K562 (cell line): Measurements from ENCODE around the gene PGAP3. TPM values are rescaled to one million over a fixed set of nuclear protein-coding genes. Genes with fewer than 3 reads are reported as not detected.
A peak's percentile ranks its signal among the peaks of the same experiment; 100 is the strongest.

Experiments used
- BCOR ChIP-seq: fragments of 450-650 bp; IDR thresholded peaks from 2 replicates; pipeline ENCODE4 v1.6.1; 2016
- EP300 ChIP-seq: IDR thresholded peaks from 2 replicates; pipeline ENCODE4 v1.6.1; 2012; ENCODE audit warnings: low read length, improper control_type of control experiment
- HMBOX1 ChIP-seq: sonication (generic); IDR thresholded peaks from 2 replicates; pipeline ENCODE4 v1.6.1; 2016
- JUN ChIP-seq, 2 experiments: sonication (generic) in 1 of 2; formaldehyde crosslinking in 1 of 2; IDR thresholded peaks; 2 replicates each; pipeline versions ENCODE4 v1.6.1 to v1.8.0; 2012 to 2022; ENCODE audit warnings: borderline replicate concordance in 2 of 2, mild to moderate bottlenecking in 2 of 2, improper control_type of control experiment in 1 of 2, low read depth in 1 of 2, low read length in 1 of 2, missing genetic modification reagents in 1 of 2
- KAT2B ChIP-seq: IDR thresholded peaks from one replicate; pipeline ENCODE4 v1.6.1; 2012; ENCODE audit warnings: low read depth, mild to moderate bottlenecking, control low read depth, inconsistent platforms, low read length, moderate library complexity
- KHSRP ChIP-seq: fragments of 450-650 bp; IDR thresholded peaks from 2 replicates; pipeline ENCODE4 v1.6.1; 2017
- MCM3 ChIP-seq: fragments of 450-650 bp; IDR thresholded peaks from 2 replicates; pipeline ENCODE4 v1.6.1; 2016
- MEF2D ChIP-seq: conservative IDR thresholded peaks from 2 replicates; pipeline ENCODE4 v1.6.1; 2016; ENCODE audit warnings: low read depth, missing genetic modification characterization, missing compliant biosample characterization
- POLR2G ChIP-seq: fragments of 200-400 bp; formaldehyde crosslinking; IDR thresholded peaks from 2 replicates; pipeline ENCODE4 v1.6.1; 2017; ENCODE audit warnings: low read depth, mild to moderate bottlenecking, antibody characterized with exemption, low read length, moderate library complexity
- PRDM10 ChIP-seq: fragments of 450-650 bp; IDR thresholded peaks from 2 replicates; pipeline ENCODE4 v1.6.1; 2018; ENCODE audit not compliant: partially characterized antibody
- RBFOX2 ChIP-seq: fragments of 200-400 bp; formaldehyde crosslinking; IDR thresholded peaks from 2 replicates; pipeline ENCODE4 v1.6.1; 2017; ENCODE audit warnings: low read depth, mild to moderate bottlenecking, low read length, moderate library complexity
- RCOR1 ChIP-seq, 2 experiments: IDR thresholded peaks; 2 replicates each; pipeline ENCODE4 v1.6.1; 2012; ENCODE audit warnings: low read depth in 2 of 2, low read length in 2 of 2, borderline replicate concordance in 1 of 2, improper control_type of control experiment in 1 of 2
- THRA ChIP-seq: fragments of 450-650 bp; IDR thresholded peaks from 2 replicates; pipeline ENCODE4 v1.6.1; 2017; ENCODE audit warnings: mild to moderate bottlenecking, moderate library complexity
- THRB ChIP-seq: fragments of 450-650 bp; formaldehyde crosslinking; conservative IDR thresholded peaks from 2 replicates; pipeline ENCODE4 v1.4.0; 2022; ENCODE audit warnings: mild to moderate bottlenecking, missing genetic modification characterization
- ZNF444 ChIP-seq: fragments of 250-450 bp; sonication (Bioruptor Pico); IDR thresholded peaks from 2 replicates; pipeline ENCODE4 v1.4.0; 2020; ENCODE audit warnings: mild to moderate bottlenecking, moderate library complexity
- ZNF561 ChIP-seq: fragments of 450-650 bp; formaldehyde crosslinking; conservative IDR thresholded peaks from 2 replicates; pipeline ENCODE4 v1.4.0; 2020; ENCODE audit warnings: mild to moderate bottlenecking, moderate library complexity
- polyA plus RNA-seq, 8 experiments: library from polyadenylated mRNA; depleted of rRNA in 4 of 8; stranded (reverse) in 5 of 8; unstranded in 3 of 8; fragments of >200 nt; fragmentation: Nextera tagmentation in 2 of 8; fragmentation: Illumina TruSeq in 1 of 8; extraction: Ambion mirVana in 2 of 8; extraction: Trizol in 1 of 8; gene quantifications; 2 replicates each; pipeline versions ENCODE4 v1.2.1 to v1.2.3, GENCODE V29; 2011 to 2014; ENCODE audit warnings: inconsistent platforms in 1 of 8, missing spikeins in 1 of 8
- total RNA-seq, 7 experiments: library from RNA; depleted of rRNA in 6 of 7; stranded (reverse); fragments of >200 nt in 6 of 7; fragmentation: Illumina TruSeq in 2 of 7; extraction: Trizol in 2 of 7; gene quantifications; 2 replicates each; pipeline versions ENCODE4 v1.2.1 to v1.2.3, GENCODE V29; 2011 to 2021; ENCODE audit warnings: low replicate concordance in 1 of 7

The PGAP3 gene
- total and polyA plus RNA-seq, 9 of the 15 experiments (the other 6 are each of a cell fraction or from before 2014, with no cell fraction given) = 0.38 to 9.4 (median 4.5) TPM

- no peak for TF ChIP-seq RCOR1 (IDR thresholded peaks at IDR 0.05; ENCODE audit: borderline replicate concordance in 1 of 2, low read depth in 2 of 2, low read length in 2 of 2)
- no peak for TF ChIP-seq EP300
- peak; percentile 88 for TF ChIP-seq POLR2G
- no peak for TF ChIP-seq PRDM10
- TF ChIP-seq ZNF561 (CRISPR knock-in tag) = no peak
- peak; percentile 89; the same call in 1 of the 2 replicates for TF ChIP-seq THRB (CRISPR knock-in tag)
- no peak for TF ChIP-seq MEF2D (tag)
- no peak for TF ChIP-seq THRA
- TF ChIP-seq MCM3 = no peak
- TF ChIP-seq KHSRP = no peak
- TF ChIP-seq ZNF444 (CRISPR knock-in tag) = no peak
- TF ChIP-seq HMBOX1 = no peak
- peak; percentile 11; the same call in 1 of the 2 replicates for TF ChIP-seq JUN (IDR thresholded peaks at IDR 0.05; ENCODE audit: borderline replicate concordance, low read depth, low read length)
- TF ChIP-seq JUN (CRISPR knock-in tag; IDR thresholded peaks at IDR 0.05; ENCODE audit: borderline replicate concordance) = no peak
- peak; percentile 99 for TF ChIP-seq BCOR
- peak; percentile 77 for TF ChIP-seq RBFOX2
- TF ChIP-seq KAT2B = no peak
Measured at GRCh38 chr17:39667945-39668924, 19.6 kb downstream of the PGAP3 start, which contains the start of gene PNMT (continued).
